Epithelial cell of proximal tubule (primary cell): Measurements from ENCODE around the gene PIGN. TPM values are rescaled to one million over a fixed set of nuclear protein-coding genes. Genes with fewer than 3 reads are reported as not detected.
"Not testable (repeated sequence)": the region's sequence is repeated elsewhere in the genome, so short reads cannot be mapped to it uniquely, and the experiment has no call there.

Experiments used
- DNase-seq: peaks from one replicate; pipeline ENCODE4 v3.0.0-alpha.2; 2011; ENCODE audit warnings: low read depth
- H3K4me3 ChIP-seq: 2 replicates; pipeline ENCODE4 v1.5.1; 2011; ENCODE audit warnings: low read depth, mild to moderate bottlenecking, low read length
- total RNA-seq: library from RNA; depleted of rRNA; stranded (reverse); fragments of >200 nt; gene quantifications from 2 replicates; pipeline ENCODE4 v1.2.3, GENCODE V29; 2015
- TF ChIP-seq, protein P1 (sequence below): conservative IDR thresholded peaks from 2 replicates; pipeline ENCODE4 v1.5.1; 2012; ENCODE audit warnings: low read depth, mild to moderate bottlenecking, low read length

The PIGN gene
- total RNA-seq, 1 donor from 2014 or later = 21.4 TPM

DNA sequence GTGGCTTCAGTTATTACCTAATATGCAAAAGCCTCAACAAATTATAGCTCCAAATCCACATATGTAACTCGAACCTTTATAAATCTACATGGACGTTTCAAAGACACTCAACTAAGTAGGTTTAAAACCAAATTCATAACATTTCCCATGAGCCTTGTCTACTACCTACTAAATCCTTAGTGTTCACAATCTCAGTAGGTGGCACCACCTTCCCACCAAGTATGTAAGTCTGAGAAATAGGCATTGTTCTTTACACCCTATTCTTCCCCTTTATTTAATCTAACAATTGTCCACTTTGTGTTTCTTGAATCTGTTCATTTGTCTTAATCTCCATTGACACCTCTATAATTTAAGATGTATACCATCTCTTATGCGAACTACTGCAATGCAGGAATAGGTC lies 4.6 kb downstream of the PIGN start:
- H3K4me3 ChIP-seq = no peak overlapping the region
- TF ChIP-seq, protein P1, sequence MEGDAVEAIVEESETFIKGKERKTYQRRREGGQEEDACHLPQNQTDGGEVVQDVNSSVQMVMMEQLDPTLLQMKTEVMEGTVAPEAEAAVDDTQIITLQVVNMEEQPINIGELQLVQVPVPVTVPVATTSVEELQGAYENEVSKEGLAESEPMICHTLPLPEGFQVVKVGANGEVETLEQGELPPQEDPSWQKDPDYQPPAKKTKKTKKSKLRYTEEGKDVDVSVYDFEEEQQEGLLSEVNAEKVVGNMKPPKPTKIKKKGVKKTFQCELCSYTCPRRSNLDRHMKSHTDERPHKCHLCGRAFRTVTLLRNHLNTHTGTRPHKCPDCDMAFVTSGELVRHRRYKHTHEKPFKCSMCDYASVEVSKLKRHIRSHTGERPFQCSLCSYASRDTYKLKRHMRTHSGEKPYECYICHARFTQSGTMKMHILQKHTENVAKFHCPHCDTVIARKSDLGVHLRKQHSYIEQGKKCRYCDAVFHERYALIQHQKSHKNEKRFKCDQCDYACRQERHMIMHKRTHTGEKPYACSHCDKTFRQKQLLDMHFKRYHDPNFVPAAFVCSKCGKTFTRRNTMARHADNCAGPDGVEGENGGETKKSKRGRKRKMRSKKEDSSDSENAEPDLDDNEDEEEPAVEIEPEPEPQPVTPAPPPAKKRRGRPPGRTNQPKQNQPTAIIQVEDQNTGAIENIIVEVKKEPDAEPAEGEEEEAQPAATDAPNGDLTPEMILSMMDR = no peak
- no peak for DNase-seq

DNA sequence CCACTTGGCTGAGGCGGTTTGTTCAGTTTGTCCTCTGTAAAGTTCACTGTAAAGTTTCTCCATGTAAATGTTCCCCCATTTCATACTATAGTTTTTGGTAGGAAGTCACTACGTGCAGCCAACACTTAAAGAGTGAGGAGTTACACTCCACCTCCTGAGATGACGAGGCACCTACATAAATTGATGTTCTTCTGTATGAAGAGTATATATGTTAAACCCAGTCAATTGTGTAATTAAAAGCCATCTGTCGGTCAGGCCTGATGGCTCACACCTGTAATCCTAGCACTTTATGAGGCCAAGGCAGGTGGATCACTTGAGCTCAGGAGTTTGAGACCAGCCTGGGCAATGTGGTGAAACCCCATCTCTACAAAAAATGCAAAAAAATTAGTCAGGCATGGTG lies 7.6 kb downstream of the PIGN start:
- H3K4me3 ChIP-seq = no peak overlapping the region
- DNase-seq = no peak
- TF ChIP-seq, protein P1 = no peak

DNA sequence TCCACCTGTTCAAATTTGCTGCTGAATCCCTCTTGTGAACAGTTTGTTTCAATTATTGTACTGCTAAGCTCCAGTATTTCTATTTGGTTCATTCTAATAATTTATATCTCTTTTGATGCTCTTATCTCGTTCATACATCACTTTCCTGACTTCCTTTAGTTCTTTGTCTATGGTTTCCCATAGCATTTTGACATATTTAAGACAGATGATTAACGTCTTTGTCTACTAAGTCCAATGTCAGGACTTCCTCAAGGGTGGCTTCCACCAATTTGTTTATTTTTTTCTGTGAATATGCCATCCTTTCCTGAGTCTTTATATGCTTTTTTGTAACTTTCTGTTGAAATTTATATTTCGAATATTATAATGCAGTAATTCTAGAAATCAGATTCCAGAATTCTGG lies 9.6 kb downstream of the PIGN start:
- H3K4me3 ChIP-seq = no peak overlapping the region
- TF ChIP-seq, protein P1 = no peak
- no peak for DNase-seq

DNA sequence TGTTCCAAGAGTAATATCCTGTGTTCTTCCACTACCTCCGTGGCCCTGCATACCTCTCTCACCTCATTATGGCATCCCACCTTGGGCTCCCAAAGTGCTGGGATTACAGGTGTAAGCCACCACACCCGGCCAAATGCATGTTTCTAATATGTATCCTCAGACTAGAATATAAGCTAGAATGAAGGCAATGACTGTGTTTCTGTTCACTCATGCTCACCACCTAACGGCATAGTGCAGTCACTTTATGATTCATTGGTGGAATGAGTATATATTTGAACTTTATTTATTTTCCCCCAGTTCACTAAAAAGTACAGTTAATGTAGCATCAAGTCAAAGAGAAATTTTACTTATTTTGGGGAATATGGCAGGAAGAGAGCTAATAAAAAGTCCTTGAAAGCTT lies 11.3 kb downstream of the PIGN start:
- TF ChIP-seq, protein P1 = no peak
- H3K4me3 ChIP-seq = no peak overlapping the region
- no peak for DNase-seq

DNA sequence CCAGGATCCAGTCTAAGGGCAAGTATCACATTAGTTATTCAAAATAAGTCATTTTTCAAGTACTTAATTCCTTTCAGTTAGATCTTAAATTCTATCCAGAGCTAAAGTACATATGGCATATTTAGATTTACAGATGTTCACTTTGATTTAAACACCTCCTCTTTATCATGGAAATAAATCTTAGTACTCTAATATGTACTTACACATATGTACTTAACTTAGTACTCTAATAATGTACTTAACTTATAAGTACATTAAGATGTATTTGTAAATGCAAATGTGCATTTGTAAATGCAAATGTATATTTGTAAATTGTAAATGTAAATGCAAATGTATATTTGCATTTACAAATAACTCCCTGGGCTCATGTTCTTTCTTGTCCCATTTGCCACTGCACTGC lies 14.6 kb downstream of the PIGN start:
- H3K4me3 ChIP-seq = no peak overlapping the region
- TF ChIP-seq, protein P1 = no peak
- no peak for DNase-seq

DNA sequence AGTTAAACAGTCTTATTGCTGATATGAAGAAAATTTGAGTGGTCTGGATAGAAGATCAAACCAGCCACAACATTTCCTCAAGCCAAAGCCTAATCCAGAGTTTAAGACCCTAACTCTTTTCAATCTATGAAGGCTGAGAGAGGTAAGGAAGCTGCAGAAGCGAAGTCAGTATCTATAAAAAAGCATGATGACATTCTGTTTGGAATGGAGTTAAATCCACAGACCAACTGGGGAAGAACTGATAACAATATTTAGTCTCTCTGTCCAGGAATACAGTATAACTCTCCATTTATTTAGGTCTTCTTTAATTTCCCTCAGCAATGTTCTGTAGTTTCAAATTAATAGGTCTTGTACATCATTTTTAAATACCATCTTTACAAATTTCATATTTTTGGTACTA lies 16.0 kb downstream of the PIGN start:
- TF ChIP-seq, protein P1 = no peak
- no peak overlapping the region for H3K4me3 ChIP-seq
- no peak for DNase-seq

DNA sequence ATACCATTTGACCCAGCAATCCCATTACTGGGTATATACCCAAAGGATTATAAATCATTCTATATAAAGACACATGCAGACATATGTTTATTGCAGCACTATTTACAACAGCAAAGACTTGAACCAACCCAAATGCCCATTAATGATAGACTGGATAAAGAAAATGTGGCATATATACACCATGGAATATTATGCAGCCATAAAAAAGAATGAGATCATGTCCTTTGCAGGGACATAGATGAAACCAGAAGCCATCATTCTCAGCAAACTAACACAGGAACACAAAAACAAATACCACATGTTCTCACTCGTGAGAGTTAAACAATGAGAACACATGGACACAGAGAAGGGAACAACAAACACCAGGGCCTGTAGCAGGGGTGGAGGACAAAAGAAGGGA lies 20.3 kb downstream of the PIGN start:
- not testable (repeated sequence) for DNase-seq, H3K4me3 ChIP-seq

DNA sequence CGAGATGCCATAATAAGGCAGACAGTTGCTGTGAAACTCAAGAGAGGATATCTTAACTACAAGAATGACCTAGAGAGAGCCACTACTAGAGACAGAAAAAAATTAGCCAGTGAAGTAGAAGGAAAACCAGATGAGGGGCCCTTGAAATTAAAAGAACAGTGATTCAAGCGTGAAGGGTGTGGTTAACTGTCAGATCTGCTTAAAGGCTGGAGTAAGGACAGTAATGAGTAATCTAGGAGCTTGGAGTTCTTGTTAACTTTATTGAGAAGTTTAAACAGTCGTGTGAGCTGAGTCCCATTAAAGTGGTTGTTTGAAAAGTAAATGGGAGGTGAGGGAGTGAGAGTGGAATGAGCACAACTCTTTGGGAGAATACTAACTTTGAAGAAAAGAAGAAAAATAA lies 21.3 kb downstream of the PIGN start:
- no peak overlapping the region for H3K4me3 ChIP-seq
- TF ChIP-seq, protein P1 = no peak
- no peak for DNase-seq
